ENCODE measurements around the gene RANBP3L.

Gene RANBP3L

GRCh38 chr5:36270876-36271575 lies 30.7 kb downstream of the RANBP3L start:
- TF ChIP-seq, protein P1, sequence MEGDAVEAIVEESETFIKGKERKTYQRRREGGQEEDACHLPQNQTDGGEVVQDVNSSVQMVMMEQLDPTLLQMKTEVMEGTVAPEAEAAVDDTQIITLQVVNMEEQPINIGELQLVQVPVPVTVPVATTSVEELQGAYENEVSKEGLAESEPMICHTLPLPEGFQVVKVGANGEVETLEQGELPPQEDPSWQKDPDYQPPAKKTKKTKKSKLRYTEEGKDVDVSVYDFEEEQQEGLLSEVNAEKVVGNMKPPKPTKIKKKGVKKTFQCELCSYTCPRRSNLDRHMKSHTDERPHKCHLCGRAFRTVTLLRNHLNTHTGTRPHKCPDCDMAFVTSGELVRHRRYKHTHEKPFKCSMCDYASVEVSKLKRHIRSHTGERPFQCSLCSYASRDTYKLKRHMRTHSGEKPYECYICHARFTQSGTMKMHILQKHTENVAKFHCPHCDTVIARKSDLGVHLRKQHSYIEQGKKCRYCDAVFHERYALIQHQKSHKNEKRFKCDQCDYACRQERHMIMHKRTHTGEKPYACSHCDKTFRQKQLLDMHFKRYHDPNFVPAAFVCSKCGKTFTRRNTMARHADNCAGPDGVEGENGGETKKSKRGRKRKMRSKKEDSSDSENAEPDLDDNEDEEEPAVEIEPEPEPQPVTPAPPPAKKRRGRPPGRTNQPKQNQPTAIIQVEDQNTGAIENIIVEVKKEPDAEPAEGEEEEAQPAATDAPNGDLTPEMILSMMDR (IDR thresholded peaks at IDR 0.05; ENCODE audit: borderline replicate concordance, control extremely low read depth, extremely low read depth, insufficient read depth, missing control alignments), result no peak
- DNase-seq (ENCODE audit: low spot score), result no peak
- in situ Hi-C loops (cut with MboI; ENCODE audit: low sequenced_read_pairs, unreplicated experiment), result no loop called here

GRCh38 chr5:36270175-36270574 lies 31.5 kb downstream of the RANBP3L start:
- in situ Hi-C loops (cut with MboI; ENCODE audit: low sequenced_read_pairs, unreplicated experiment), result no loop called here
- no peak for DNase-seq (ENCODE audit: low spot score)
- TF ChIP-seq, protein P1 (IDR thresholded peaks at IDR 0.05; ENCODE audit: borderline replicate concordance, control extremely low read depth, extremely low read depth, insufficient read depth, missing control alignments), result no peak

DNA sequence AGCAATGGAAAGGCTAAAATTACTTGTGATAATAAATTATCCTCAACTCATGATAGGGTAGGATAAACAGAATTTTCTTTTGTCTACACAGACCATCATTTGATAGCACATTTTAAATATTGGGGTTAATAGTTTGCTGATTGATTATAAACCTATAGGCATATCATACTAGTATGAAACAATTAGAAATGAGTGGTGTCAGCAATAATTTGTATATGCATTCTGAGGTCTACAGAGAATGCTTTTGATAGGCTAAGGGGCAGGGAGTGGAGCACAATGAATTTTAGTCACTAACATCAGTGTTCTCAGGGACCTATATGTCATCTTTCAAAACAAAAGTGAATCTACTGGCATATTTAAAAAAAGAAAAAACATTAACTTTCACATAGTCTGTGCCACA lies 32.2 kb downstream of the RANBP3L start:
- in situ Hi-C loops (cut with MboI; ENCODE audit: low sequenced_read_pairs, unreplicated experiment), result no loop called here
- TF ChIP-seq, protein P1 (IDR thresholded peaks at IDR 0.05; ENCODE audit: borderline replicate concordance, control extremely low read depth, extremely low read depth, insufficient read depth, missing control alignments), result no peak
- DNase-seq (ENCODE audit: low spot score), result no peak

DNA sequence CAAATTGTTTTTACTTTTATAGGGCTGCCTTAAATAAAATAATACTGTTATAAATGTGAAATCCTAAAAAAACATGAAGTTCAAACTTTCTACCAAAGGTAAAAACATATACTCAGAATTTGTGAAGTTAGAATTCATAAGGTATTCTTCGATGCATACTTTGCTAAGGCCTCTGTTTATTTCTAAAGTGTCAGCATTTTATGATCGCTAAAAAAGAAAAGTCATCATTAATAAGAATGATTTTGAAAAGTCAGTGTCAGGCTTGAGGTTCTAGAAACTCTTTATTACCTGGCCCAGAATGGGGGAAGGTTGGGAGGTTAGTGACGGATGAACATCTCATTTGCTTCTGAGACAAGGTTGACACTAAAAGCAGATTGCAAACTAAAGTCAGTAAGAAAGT lies 33.8 kb downstream of the RANBP3L start:
- in situ Hi-C loops (cut with MboI; ENCODE audit: low sequenced_read_pairs, unreplicated experiment), result no loop called here
- TF ChIP-seq, protein P1 (IDR thresholded peaks at IDR 0.05; ENCODE audit: borderline replicate concordance, control extremely low read depth, extremely low read depth, insufficient read depth, missing control alignments), result no peak

DNA sequence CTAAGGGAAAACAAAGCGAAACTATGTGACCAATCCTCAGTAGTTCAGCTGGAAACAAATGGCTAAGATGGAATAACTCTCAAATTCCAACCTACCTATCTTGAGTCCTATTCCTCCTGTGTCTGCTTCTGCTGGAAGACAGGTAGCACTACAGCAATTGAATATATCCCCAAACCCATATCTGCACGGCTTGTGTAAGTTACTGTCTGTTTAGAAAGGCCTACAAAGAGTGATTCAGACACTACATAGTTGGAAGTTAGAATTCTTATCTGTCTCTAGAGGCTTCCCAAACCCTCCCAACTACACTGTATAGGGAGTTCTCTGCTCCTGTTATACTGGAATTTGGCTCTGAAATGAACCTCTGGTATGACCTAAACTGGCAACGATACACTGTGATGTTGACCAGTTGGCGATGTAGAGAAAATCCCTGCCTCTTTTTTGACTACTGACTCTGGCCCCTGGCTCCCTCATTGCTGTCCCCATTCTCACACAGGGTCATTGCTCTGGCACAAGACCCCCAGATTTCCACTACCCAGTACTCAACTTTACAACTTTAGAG lies 37.4 kb downstream of the RANBP3L start:
- TF ChIP-seq, protein P1 (IDR thresholded peaks at IDR 0.05; ENCODE audit: borderline replicate concordance, control extremely low read depth, extremely low read depth, insufficient read depth, missing control alignments), result no peak
- in situ Hi-C loops (cut with MboI; ENCODE audit: low sequenced_read_pairs, unreplicated experiment), result no loop called here
- no peak for DNase-seq (ENCODE audit: low spot score)

More for the DNA sequence above, 33.8 kb downstream of the RANBP3L start:
- no peak for DNase-seq (ENCODE audit: low spot score)

GRCh38 chr5:36261186-36261585 lies 40.5 kb downstream of the RANBP3L start:
- no peak for DNase-seq (ENCODE audit: low spot score)
- in situ Hi-C loops (cut with MboI; ENCODE audit: low sequenced_read_pairs, unreplicated experiment), result no loop called here
- TF ChIP-seq, protein P1 (IDR thresholded peaks at IDR 0.05; ENCODE audit: borderline replicate concordance, control extremely low read depth, extremely low read depth, insufficient read depth, missing control alignments), result no peak

Data from GM13976 (cell line).